A549 (cell line): Measurements from ENCODE around the gene PMM2. TPM values are rescaled to one million over a fixed set of nuclear protein-coding genes. Genes with fewer than 3 reads are reported as not detected.

Experiments
- ATAC-seq, 2 experiments: fragments of 200-7000 bp in 1 of 2; fragments of >200 bp in 1 of 2; cut with Nextera tagmentation in 1 of 2; cut with Tn5 transposase in 1 of 2; 3 replicates each; pipeline versions ENCODE4 v1.8.0 to v1.9.1; 2018 to 2020; ENCODE audit warnings: mild to moderate bottlenecking in 1 of 2, moderate library complexity in 1 of 2
- CTCF ChIA-PET: fragments of 300-600 bp; sonication (Branson Sonifier 250); formaldehyde crosslinking; extraction: SDS; loops from one replicate; lab custom pipeline; 2021; ENCODE audit warnings: antibody characterized with exemption, inconsistent platforms; lab: Yijun Ruan, JAX
- POLR2A ChIA-PET: fragments of 350-600 bp; formaldehyde crosslinking; extraction: SDS; loops from one replicate; lab custom pipeline; 2021; ENCODE audit warnings: antibody characterized with exemption, inconsistent platforms; lab: Yijun Ruan, JAX
- DNase-seq, 2 experiments: peaks; one replicate each; pipeline versions ENCODE4 v3.0.0 to v3.0.0-alpha.2; 2011 to 2016; ENCODE audit warnings: low read depth in 1 of 2, low spot score in 1 of 2
- FAIRE-seq: peaks from 2 replicates; lab custom pipeline; 2011; peaks lifted over from hg19 to GRCh38; lab: Jason Lieb, UNC
- H3K27ac ChIP-seq, 2 experiments: fragments of >200 bp; sonication (Bioruptor Twin); formaldehyde crosslinking; 3 replicates each; pipeline ENCODE4 v1.5.1; 2016 to 2017
- H3K4me1 ChIP-seq: fragments of >200 bp; sonication (Bioruptor Twin); formaldehyde crosslinking; 3 replicates; pipeline ENCODE4 v1.6.1; 2016
- H3K4me2 ChIP-seq: fragments of >200 bp; sonication (Bioruptor Twin); formaldehyde crosslinking; 3 replicates; pipeline ENCODE4 v1.6.1; 2016
- H3K4me3 ChIP-seq: fragments of >200 bp; sonication (Bioruptor Twin); formaldehyde crosslinking; 3 replicates; pipeline ENCODE4 v1.5.1; 2016
- H3K9me3 ChIP-seq: fragments of >200 bp; sonication (Bioruptor Twin); formaldehyde crosslinking; 3 replicates; pipeline ENCODE4 v1.6.1; 2016
- CHD2 ChIP-seq: fragments of 150-350 bp; IDR thresholded peaks from 2 replicates; pipeline ENCODE4 v1.6.1; 2014; ENCODE audit warnings: low read length; ENCODE audit not compliant: partially characterized antibody
- EP300 ChIP-seq, 2 experiments: fragments of >200 bp; sonication (Bioruptor Twin); formaldehyde crosslinking; IDR thresholded peaks; 2 replicates in 1 of 2; 3 replicates in 1 of 2; pipeline ENCODE4 v1.6.1; 2016 to 2017
- HOXB13 ChIP-seq: fragments of 250-450 bp; sonication (Bioruptor Pico); IDR thresholded peaks from 2 replicates; pipeline ENCODE4 v1.5.0; 2020; ENCODE audit warnings: low read depth, mild to moderate bottlenecking, moderate library complexity
- JUN ChIP-seq, 2 experiments: fragments of >200 bp; sonication (Bioruptor Twin); formaldehyde crosslinking; IDR thresholded peaks; 2 replicates in 1 of 2; 3 replicates in 1 of 2; pipeline ENCODE4 v1.6.1; 2016 to 2017
- MAZ ChIP-seq: fragments of 150-350 bp; IDR thresholded peaks from 2 replicates; pipeline ENCODE4 v1.6.1; 2014; ENCODE audit warnings: antibody characterized with exemption, low read depth, low read length, borderline replicate concordance
- NPAS2 ChIP-seq: fragments of 250-450 bp; sonication (Bioruptor Pico); IDR thresholded peaks from 2 replicates; pipeline ENCODE4 v1.8.0; 2022; ENCODE audit warnings: mild to moderate bottlenecking, moderate library complexity, borderline replicate concordance
- PHF8 ChIP-seq: fragments of 200-600 bp; sonication (generic); IDR thresholded peaks from 2 replicates; pipeline ENCODE4 v1.6.1; 2016; ENCODE audit warnings: low read depth, mild to moderate bottlenecking, antibody characterized with exemption, moderate library complexity, borderline replicate concordance
- RAD21 ChIP-seq, 2 experiments: fragments of >200 bp in 1 of 2; sonication (Bioruptor Twin) in 1 of 2; formaldehyde crosslinking in 1 of 2; IDR thresholded peaks in 1 of 2; conservative IDR thresholded peaks in 1 of 2; 2 replicates in 1 of 2; 3 replicates in 1 of 2; pipeline ENCODE4 v1.6.1; 2012 to 2018; ENCODE audit warnings: inconsistent platforms in 1 of 2
- RARB ChIP-seq: fragments of 250-450 bp; sonication (Bioruptor Pico); IDR thresholded peaks from 2 replicates; pipeline ENCODE4 v1.8.0; 2021; ENCODE audit warnings: mild to moderate bottlenecking, moderate library complexity
- RCOR1 ChIP-seq: fragments of 150-350 bp; IDR thresholded peaks from 2 replicates; pipeline ENCODE4 v1.6.1; 2014; ENCODE audit warnings: antibody characterized with exemption, low read length, low read depth
- RFX5 ChIP-seq: fragments of 450-650 bp; IDR thresholded peaks from 2 replicates; pipeline ENCODE4 v1.7.1; 2014; ENCODE audit warnings: antibody characterized with exemption, mild to moderate bottlenecking, moderate library complexity
- SMC3 ChIP-seq: fragments of >200 bp; sonication (Bioruptor Twin); formaldehyde crosslinking; IDR thresholded peaks from 3 replicates; pipeline ENCODE4 v1.6.1; 2018; ENCODE audit warnings: inconsistent platforms
- SREBF2 ChIP-seq: fragments of 450-650 bp; IDR thresholded peaks from 2 replicates; pipeline ENCODE4 v1.6.1; 2014; ENCODE audit warnings: mild to moderate bottlenecking, moderate library complexity
- TP53 ChIP-seq: fragments of 250-450 bp; sonication (Bioruptor Pico); IDR thresholded peaks from 2 replicates; pipeline ENCODE4 v1.5.0; 2021; ENCODE audit warnings: mild to moderate bottlenecking, moderate library complexity
- WGBS: methylation state at CpG from one replicate; pipeline ENCODE4 v1.1.6; 2017; ENCODE audit errors: missing lambda C conversion rate; 5-methylcytosine and 5-hydroxymethylcytosine counted together
- polyA plus RNA-seq, 4 experiments: library from polyadenylated mRNA; depleted of rRNA in 3 of 4; stranded (reverse); fragments of >200 nt; fragmentation: RNase III in 1 of 4; extraction: RNeasy Plus Mini Kit Qiagen cat#74134 plus additional on column Dnase treatment in 1 of 4; gene quantifications; 2 replicates in 3 of 4; 3 replicates in 1 of 4; pipeline ENCODE4 v1.2.3, GENCODE V29; 2011 to 2017
- TF ChIP-seq, protein P1 (sequence below): IDR thresholded peaks from 2 replicates; pipeline ENCODE4 v1.6.1; 2012
- TF ChIP-seq, protein P2 (sequence below): fragments of >200 bp; sonication (Bioruptor Twin); formaldehyde crosslinking; IDR thresholded peaks from 3 replicates; pipeline ENCODE4 v1.6.1; 2016
- TF ChIP-seq, protein P3 (sequence below): fragments of 150-350 bp; IDR thresholded peaks from 2 replicates; pipeline ENCODE4 v1.6.1; 2014; ENCODE audit warnings: low read depth, mild to moderate bottlenecking, low read length
- TF ChIP-seq, protein P4 (sequence below): fragments of 200-600 bp; sonication (generic); IDR thresholded peaks from 2 replicates; pipeline ENCODE4 v1.6.1; 2016; ENCODE audit warnings: antibody characterized with exemption, mild to moderate bottlenecking, moderate library complexity
- TF ChIP-seq, protein P5 (sequence below): fragments of >200 bp; sonication (Bioruptor Twin); formaldehyde crosslinking; IDR thresholded peaks from 3 replicates; pipeline ENCODE4 v1.5.1; 2016

Gene PMM2
- polyA plus RNA-seq, 2 of the 4 experiments (the other 2 are of a cell fraction): 56.6 to 72.4 TPM

DNA sequence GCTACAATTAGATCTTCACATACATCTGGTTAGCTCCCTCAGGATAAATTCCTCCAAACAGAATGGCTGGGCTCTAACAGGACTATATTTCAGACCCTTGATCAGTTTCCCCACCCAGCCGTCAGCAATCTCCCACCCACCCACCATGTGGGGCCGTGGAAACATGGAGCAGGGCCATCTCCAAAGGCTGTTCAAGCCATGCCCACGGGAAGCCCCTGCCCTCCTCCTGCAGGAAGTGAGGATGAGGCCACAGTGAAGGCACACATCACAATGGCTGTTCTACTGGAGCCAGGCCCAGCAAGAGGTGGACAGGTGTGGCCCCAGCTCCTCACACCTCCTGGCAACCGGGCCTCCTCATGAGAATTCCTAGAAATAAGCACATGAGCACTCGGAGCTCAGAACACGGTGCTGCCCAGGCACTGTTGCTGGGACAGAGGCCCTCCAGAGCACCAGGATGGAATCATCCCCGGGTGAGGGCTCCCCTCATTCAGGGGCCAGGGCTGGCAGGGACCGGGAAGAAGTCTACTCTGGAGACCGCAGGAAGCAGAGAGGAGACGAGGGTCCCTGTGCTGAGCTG is 84.5 kb downstream of the PMM2 start, which contains the start of gene LITAFD:
Gene LITAFD, plus strand, starts transcription at position 311 of the 577 bp plus-strand sequence. CDS start 2,005 bp downstream, outside the sequence.
- no peak for ATAC-seq
- H3K9me3 ChIP-seq: no peaks in the 10 kb centered on the region
- 59% methylated on average over 3 of the region's 10 CpGs for WGBS
- TF ChIP-seq CHD2 (no peak), RAD21 (conservative IDR thresholded peaks at IDR 0.05 in 1 of 2, IDR thresholded peaks at IDR 0.05 in 1 of 2) (no peak), SREBF2 (no peak), HOXB13 (CRISPR knock-in tag) (no peak), RFX5 (no peak), NPAS2 (CRISPR knock-in tag) (no peak), RARB (no peak)
- TF ChIP-seq, protein P1, sequence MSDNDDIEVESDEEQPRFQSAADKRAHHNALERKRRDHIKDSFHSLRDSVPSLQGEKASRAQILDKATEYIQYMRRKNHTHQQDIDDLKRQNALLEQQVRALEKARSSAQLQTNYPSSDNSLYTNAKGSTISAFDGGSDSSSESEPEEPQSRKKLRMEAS: no peak
- TF ChIP-seq, protein P2, sequence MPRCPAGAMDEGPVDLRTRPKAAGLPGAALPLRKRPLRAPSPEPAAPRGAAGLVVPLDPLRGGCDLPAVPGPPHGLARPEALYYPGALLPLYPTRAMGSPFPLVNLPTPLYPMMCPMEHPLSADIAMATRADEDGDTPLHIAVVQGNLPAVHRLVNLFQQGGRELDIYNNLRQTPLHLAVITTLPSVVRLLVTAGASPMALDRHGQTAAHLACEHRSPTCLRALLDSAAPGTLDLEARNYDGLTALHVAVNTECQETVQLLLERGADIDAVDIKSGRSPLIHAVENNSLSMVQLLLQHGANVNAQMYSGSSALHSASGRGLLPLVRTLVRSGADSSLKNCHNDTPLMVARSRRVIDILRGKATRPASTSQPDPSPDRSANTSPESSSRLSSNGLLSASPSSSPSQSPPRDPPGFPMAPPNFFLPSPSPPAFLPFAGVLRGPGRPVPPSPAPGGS: no peak
- TF ChIP-seq, protein P3, sequence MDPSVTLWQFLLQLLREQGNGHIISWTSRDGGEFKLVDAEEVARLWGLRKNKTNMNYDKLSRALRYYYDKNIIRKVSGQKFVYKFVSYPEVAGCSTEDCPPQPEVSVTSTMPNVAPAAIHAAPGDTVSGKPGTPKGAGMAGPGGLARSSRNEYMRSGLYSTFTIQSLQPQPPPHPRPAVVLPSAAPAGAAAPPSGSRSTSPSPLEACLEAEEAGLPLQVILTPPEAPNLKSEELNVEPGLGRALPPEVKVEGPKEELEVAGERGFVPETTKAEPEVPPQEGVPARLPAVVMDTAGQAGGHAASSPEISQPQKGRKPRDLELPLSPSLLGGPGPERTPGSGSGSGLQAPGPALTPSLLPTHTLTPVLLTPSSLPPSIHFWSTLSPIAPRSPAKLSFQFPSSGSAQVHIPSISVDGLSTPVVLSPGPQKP: no peak
- TF ChIP-seq, protein P4, sequence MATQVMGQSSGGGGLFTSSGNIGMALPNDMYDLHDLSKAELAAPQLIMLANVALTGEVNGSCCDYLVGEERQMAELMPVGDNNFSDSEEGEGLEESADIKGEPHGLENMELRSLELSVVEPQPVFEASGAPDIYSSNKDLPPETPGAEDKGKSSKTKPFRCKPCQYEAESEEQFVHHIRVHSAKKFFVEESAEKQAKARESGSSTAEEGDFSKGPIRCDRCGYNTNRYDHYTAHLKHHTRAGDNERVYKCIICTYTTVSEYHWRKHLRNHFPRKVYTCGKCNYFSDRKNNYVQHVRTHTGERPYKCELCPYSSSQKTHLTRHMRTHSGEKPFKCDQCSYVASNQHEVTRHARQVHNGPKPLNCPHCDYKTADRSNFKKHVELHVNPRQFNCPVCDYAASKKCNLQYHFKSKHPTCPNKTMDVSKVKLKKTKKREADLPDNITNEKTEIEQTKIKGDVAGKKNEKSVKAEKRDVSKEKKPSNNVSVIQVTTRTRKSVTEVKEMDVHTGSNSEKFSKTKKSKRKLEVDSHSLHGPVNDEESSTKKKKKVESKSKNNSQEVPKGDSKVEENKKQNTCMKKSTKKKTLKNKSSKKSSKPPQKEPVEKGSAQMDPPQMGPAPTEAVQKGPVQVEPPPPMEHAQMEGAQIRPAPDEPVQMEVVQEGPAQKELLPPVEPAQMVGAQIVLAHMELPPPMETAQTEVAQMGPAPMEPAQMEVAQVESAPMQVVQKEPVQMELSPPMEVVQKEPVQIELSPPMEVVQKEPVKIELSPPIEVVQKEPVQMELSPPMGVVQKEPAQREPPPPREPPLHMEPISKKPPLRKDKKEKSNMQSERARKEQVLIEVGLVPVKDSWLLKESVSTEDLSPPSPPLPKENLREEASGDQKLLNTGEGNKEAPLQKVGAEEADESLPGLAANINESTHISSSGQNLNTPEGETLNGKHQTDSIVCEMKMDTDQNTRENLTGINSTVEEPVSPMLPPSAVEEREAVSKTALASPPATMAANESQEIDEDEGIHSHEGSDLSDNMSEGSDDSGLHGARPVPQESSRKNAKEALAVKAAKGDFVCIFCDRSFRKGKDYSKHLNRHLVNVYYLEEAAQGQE: no peak
- TF ChIP-seq, all 56 proteins: peak for 0
- ChIA-PET POLR2A (interaction anchor here (1.3 kb wide), 1 partner anchor 13 kb away, joined by 6 read pairs; the partner anchor contains the start of gene CARHSP1), CTCF (interaction anchor here (0.6 to 9.0 kb wide), 8 partner anchors 12 to 314 kb away, joined by 3 to 147 read pairs (median 40); partner anchors contain the start of gene CARHSP1)
- Histone ChIP-seq H3K4me3 (no peak within 1 kb of the TSS), H3K4me1 (peaks cover 41% of the 10 kb centered on the region), H3K4me2 (no peak within 1 kb of the TSS), H3K27ac (no peak within 1 kb of the TSS)
- FAIRE-seq (no peak), DNase-seq (no peak)

DNA sequence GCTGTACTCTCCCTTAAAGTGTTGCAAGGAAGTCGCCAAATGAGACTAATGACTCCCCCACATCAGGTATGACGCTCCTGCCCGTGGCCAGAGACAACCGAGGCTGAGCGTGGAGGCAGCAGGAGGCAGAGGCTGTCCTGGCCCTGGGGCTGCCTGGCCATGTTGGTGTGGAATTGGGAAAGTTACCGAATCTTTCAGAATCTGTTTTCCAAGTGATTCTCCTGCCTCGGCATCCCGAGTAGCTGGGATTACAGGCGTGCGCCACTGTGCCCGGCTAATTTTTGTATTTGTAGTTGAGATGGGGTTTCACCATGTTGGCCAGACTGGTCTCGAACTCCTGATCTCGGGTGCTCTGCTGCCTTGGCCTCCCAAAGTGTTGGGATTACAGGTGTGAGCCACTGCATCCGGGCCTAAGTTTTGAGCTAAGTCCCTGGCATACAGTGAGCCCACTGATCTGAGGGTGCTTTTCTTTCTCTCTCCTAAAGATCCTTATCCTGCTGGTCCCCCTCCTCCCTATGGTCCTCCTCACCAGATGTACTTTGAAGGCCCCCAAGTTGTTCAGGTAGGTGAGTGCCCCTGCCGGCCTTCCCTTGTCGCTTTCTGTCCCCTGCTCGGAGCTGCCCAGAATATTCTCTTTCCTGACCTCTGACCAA is 85.2 kb downstream of the PMM2 start:
- peaks cover 39% of the 10 kb centered on the region for H3K4me1 ChIP-seq
- no peak overlapping the region for H3K27ac ChIP-seq
- WGBS: 80% methylated on average over 17 of the region's 17 CpGs
- no peak overlapping the region for H3K4me3 ChIP-seq
- H3K4me2 ChIP-seq: no peak overlapping the region
- no peaks in the 10 kb centered on the region for H3K9me3 ChIP-seq
- no peak for DNase-seq
- FAIRE-seq: no peak
- ChIA-PET POLR2A (no interaction called here), CTCF (interaction anchor here (1.0 to 9.0 kb wide), 7 partner anchors 12 to 315 kb away, joined by 3 to 147 read pairs (median 47); partner anchors contain the start of gene CARHSP1)
- no peak for ATAC-seq
- TF ChIP-seq NPAS2 (CRISPR knock-in tag) (no peak), RCOR1 (no peak), TP53 (no peak), SMC3 (no peak), EP300 (IDR thresholded peaks at IDR 0.05) (no peak), MAZ (no peak), SREBF2 (no peak), RFX5 (no peak), JUN (IDR thresholded peaks at IDR 0.05) (no peak), PHF8 (no peak)
- TF ChIP-seq, protein P5, sequence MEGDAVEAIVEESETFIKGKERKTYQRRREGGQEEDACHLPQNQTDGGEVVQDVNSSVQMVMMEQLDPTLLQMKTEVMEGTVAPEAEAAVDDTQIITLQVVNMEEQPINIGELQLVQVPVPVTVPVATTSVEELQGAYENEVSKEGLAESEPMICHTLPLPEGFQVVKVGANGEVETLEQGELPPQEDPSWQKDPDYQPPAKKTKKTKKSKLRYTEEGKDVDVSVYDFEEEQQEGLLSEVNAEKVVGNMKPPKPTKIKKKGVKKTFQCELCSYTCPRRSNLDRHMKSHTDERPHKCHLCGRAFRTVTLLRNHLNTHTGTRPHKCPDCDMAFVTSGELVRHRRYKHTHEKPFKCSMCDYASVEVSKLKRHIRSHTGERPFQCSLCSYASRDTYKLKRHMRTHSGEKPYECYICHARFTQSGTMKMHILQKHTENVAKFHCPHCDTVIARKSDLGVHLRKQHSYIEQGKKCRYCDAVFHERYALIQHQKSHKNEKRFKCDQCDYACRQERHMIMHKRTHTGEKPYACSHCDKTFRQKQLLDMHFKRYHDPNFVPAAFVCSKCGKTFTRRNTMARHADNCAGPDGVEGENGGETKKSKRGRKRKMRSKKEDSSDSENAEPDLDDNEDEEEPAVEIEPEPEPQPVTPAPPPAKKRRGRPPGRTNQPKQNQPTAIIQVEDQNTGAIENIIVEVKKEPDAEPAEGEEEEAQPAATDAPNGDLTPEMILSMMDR: no peak
- TF ChIP-seq, protein P4: no peak
- TF ChIP-seq, protein P2: no peak
